Stimulated activated CD8-positive, alpha-beta memory T cell treated with anti-CD3 and anti-CD28 coated beads, Interleukin-2, amount 100 ng/mL, for 1 hour (primary cell): ENCODE measurements around the gene RORC.
"Not testable (repeated sequence)": the region's sequence is repeated elsewhere in the genome, so short reads cannot be mapped to it uniquely, and the experiment has no call there.

Source experiments
- DNase-seq, 2 donors: peaks; one replicate each; pipeline ENCODE4 v3.0.0-alpha.2; 2020; ENCODE audit warnings: low read depth in 2 of 2

The RORC gene

GRCh38 chr1:151805066-151805820 is 26.4 kb downstream of the RORC start, which contains the start of gene LINGO4:
Gene LINGO4 (minus strand): TSS chr1:151805419. CDS start chr1:151802704, 2,715 bp downstream.
- no peak for DNase-seq

- no peak for DNase-seq
Observed at GRCh38 chr1:151803915-151804314, 27.7 kb downstream of the RORC start.

- no peak for DNase-seq
Observed at GRCh38 chr1:151803164-151803563, 28.4 kb downstream of the RORC start.

GRCh38 chr1:151802372-151802771 is 29.2 kb downstream of the RORC start:
- no peak for DNase-seq

- no peak for DNase-seq
Observed at GRCh38 chr1:151801846-151802245, 29.8 kb downstream of the RORC start.

GRCh38 chr1:151801310-151801820 is 30.2 kb downstream of the RORC start:
- DNase-seq = no peak

- no peak for DNase-seq
Observed at GRCh38 chr1:151800830-151801229, 30.8 kb downstream of the RORC start.

- no peak for DNase-seq
Observed at GRCh38 chr1:151799179-151800022, 32.2 kb downstream of the RORC start.

- no peak for DNase-seq
Observed at GRCh38 chr1:151798571-151798970, 33.0 kb downstream of the RORC start.

- DNase-seq = no peak
Observed at GRCh38 chr1:151790940-151791651, 40.5 kb downstream of the RORC start.

GRCh38 chr1:151790071-151790939 is 41.3 kb downstream of the RORC start, which contains the start of gene TDRKH:
Gene TDRKH (minus strand): TSS chr1:151790500. CDS start chr1:151783022, 7,478 bp downstream.
- peak; percentile 94 to 96 for DNase-seq

- no peak for DNase-seq
Observed at GRCh38 chr1:151787689-151788088, 43.9 kb downstream of the RORC start.

GRCh38 chr1:151783796-151784195 is 47.8 kb downstream of the RORC start:
- no peak for DNase-seq

- DNase-seq = no peak
Observed at GRCh38 chr1:151782741-151783140, 48.9 kb downstream of the RORC start.

- not testable (repeated sequence) for DNase-seq
Observed at GRCh38 chr1:151782026-151782425, 49.6 kb downstream of the RORC start.

GRCh38 chr1:151780736-151781135 is 50.9 kb downstream of the RORC start:
- DNase-seq = not testable (repeated sequence)

GRCh38 chr1:151779852-151780251 is 51.8 kb downstream of the RORC start:
- no peak for DNase-seq

- no peak for DNase-seq
Observed at GRCh38 chr1:151777317-151777716, 54.3 kb downstream of the RORC start.

- DNase-seq = no peak
Observed at GRCh38 chr1:151776665-151777062, 54.9 kb downstream of the RORC start.

GRCh38 chr1:151775894-151776664 is 55.5 kb downstream of the RORC start:
- no peak for DNase-seq
